GM23338 (cell line): Measurements from ENCODE around the gene SLC35A4. TPM values are rescaled to one million over a fixed set of nuclear protein-coding genes. Genes with fewer than 3 reads are reported as not detected.

Experiments
- ATAC-seq: fragments of 200-7000 bp; cut with Tn5 transposase; 3 replicates; pipeline ENCODE4 v1.9.1; 2020
- DNase-seq: peaks from one replicate; pipeline ENCODE4 v3.0.0-alpha.2; 2015; ENCODE audit warnings: low spot score
- H2AFZ ChIP-seq: fragments of 200-600 bp; sonication (generic); 2 replicates; pipeline ENCODE4 v1.8.0; 2016; ENCODE audit warnings: antibody characterized with exemption, mild to moderate bottlenecking, moderate library complexity
- H3F3A ChIP-seq: fragments of 200-600 bp; sonication (generic); replicated peaks from 2 replicates; pipeline ENCODE4 v1.8.0; 2017; ENCODE audit warnings: antibody characterized with exemption, mixed run types, low read depth
- H3K27ac ChIP-seq: fragments of 200-600 bp; sonication (generic); 2 replicates; pipeline ENCODE4 v1.6.1; 2016; ENCODE audit warnings: low read depth
- H3K27me3 ChIP-seq: fragments of 200-600 bp; sonication (generic); 2 replicates; pipeline ENCODE4 v1.8.0; 2016; ENCODE audit warnings: mild to moderate bottlenecking, mixed run types, moderate library complexity; ENCODE audit not compliant: insufficient read depth
- H3K36me3 ChIP-seq: fragments of 200-600 bp; sonication (generic); 2 replicates; pipeline ENCODE4 v1.8.0; 2016; ENCODE audit warnings: mild to moderate bottlenecking; ENCODE audit not compliant: insufficient read depth
- H3K4me1 ChIP-seq: fragments of 200-600 bp; sonication (generic); 2 replicates; pipeline ENCODE4 v1.8.0; 2016; ENCODE audit warnings: mild to moderate bottlenecking, moderate library complexity; ENCODE audit not compliant: insufficient read depth
- H3K4me2 ChIP-seq: fragments of 200-600 bp; sonication (generic); 2 replicates; pipeline ENCODE4 v1.7.1; 2017; ENCODE audit warnings: mixed run types
- H3K4me3 ChIP-seq: fragments of 200-600 bp; sonication (generic); 2 replicates; pipeline ENCODE4 v1.6.1; 2016; ENCODE audit warnings: mixed run types
- H3K79me2 ChIP-seq: fragments of 200-600 bp; sonication (generic); replicated peaks from 2 replicates; pipeline ENCODE4 v1.8.0; 2017; ENCODE audit warnings: mild to moderate bottlenecking; ENCODE audit not compliant: insufficient read depth
- H3K9me2 ChIP-seq: fragments of 200-600 bp; sonication (generic); 2 replicates; pipeline ENCODE4 v1.8.0; 2017; ENCODE audit not compliant: insufficient read depth
- H4K20me1 ChIP-seq: fragments of 200-600 bp; sonication (generic); replicated peaks from 2 replicates; pipeline ENCODE4 v1.8.0; 2017; ENCODE audit warnings: mild to moderate bottlenecking; ENCODE audit not compliant: insufficient read depth
- H3K27ac Mint-ChIP-seq: 2 replicates; pipeline ENCODE4 v1.8.0; 2020; ENCODE audit warnings: inconsistent platforms, mild to moderate bottlenecking, moderate library complexity, mixed read lengths
- H3K27me3 Mint-ChIP-seq: 3 replicates; pipeline ENCODE4 v1.8.0; 2022; ENCODE audit warnings: low read depth, mild to moderate bottlenecking, moderate library complexity, mixed read lengths, inconsistent platforms; ENCODE audit not compliant: insufficient read depth, poor library complexity
- H3K36me3 Mint-ChIP-seq: 3 replicates; pipeline ENCODE4 v1.8.0; 2021; ENCODE audit warnings: low read depth, mild to moderate bottlenecking, inconsistent platforms, moderate library complexity, mixed read lengths
- H3K4me1 Mint-ChIP-seq: 3 replicates; pipeline ENCODE4 v1.8.0; 2020; ENCODE audit warnings: mild to moderate bottlenecking, inconsistent platforms, mixed read lengths
- H3K4me3 Mint-ChIP-seq: 3 replicates; pipeline ENCODE4 v1.8.0; 2021; ENCODE audit warnings: moderate library complexity, mild to moderate bottlenecking, inconsistent platforms, mixed read lengths
- H3K9me3 Mint-ChIP-seq: 3 replicates; pipeline ENCODE4 v1.8.0; 2020; ENCODE audit warnings: moderate library complexity, mild to moderate bottlenecking, inconsistent platforms, mixed read lengths
- EZH2phosphoT487 ChIP-seq: fragments of 200-600 bp; sonication (generic); IDR thresholded peaks from one replicate; pipeline ENCODE4 v1.8.1; 2018; ENCODE audit warnings: antibody characterized with exemption; ENCODE audit not compliant: unreplicated experiment
- NANOG ChIP-seq: IDR thresholded peaks from 2 replicates; pipeline ENCODE4 v1.6.1; 2016; ENCODE audit warnings: antibody characterized with exemption, borderline replicate concordance
- POLR2AphosphoS5 ChIP-seq: IDR thresholded peaks from 2 replicates; pipeline ENCODE4 v1.6.1; 2016; ENCODE audit warnings: antibody characterized with exemption, low read depth
- polyA plus RNA-seq: library from polyadenylated mRNA; unstranded; fragments of >200 nt; fragmentation: Nextera tagmentation; extraction: Ambion mirVana; gene quantifications from 2 replicates; pipeline ENCODE4 v1.2.1, GENCODE V29; 2016
- total RNA-seq: library from RNA; depleted of rRNA; stranded (reverse); fragments of >200 nt; shearing (Covaris generic); gene quantifications from 2 replicates; pipeline ENCODE4 v1.2.3, GENCODE V29; 2014
- TF ChIP-seq, protein P1 (sequence below), 2 experiments: fragments of 200-600 bp in 1 of 2; sonication (generic) in 1 of 2; conservative IDR thresholded peaks; 2 replicates each; pipeline versions ENCODE4 v1.5.1 to v1.6.1; 2016 to 2017; ENCODE audit warnings: antibody characterized with exemption in 2 of 2, low read depth in 2 of 2, mild to moderate bottlenecking in 2 of 2, moderate library complexity in 1 of 2
- TF ChIP-seq, protein P2 (sequence below): IDR thresholded peaks from one replicate; pipeline ENCODE4 v1.6.1; 2018; ENCODE audit warnings: antibody characterized with exemption; ENCODE audit not compliant: unreplicated experiment
- TF ChIP-seq, protein P3 (sequence below): fragments of 250-450 bp; sonication (Bioruptor Pico); IDR thresholded peaks from 2 replicates; pipeline ENCODE4 v1.5.0; 2020; ENCODE audit warnings: mild to moderate bottlenecking, moderate library complexity

Gene SLC35A4
- total and polyA plus RNA-seq, 2 experiments from 2014 or later = 17.7 to 39.1 TPM

DNA sequence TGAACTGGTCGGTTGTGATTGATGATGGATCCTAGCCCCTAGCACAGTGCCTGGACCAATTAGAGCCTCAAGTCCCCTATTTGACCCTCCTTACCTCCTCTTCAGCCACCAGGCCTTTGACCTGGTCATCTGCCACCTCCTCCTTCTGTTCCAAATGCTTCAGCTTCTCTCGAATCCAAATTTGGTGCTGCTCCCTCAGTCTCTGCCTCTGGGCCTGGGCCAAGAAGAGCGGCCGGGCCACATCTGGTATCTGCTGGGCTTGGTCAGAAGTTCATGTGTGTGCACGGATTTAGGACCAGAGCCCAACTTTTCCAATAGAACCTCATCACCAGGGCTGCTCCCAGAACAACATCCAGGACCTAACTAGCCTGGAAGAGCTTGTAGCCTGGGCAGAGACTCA, 6.5 kb downstream of the SLC35A4 start:
- no peak for ATAC-seq
- Histone ChIP-seq H3K36me3 (no peaks in the 10 kb centered on the region), H3K79me2 (no peaks in the 10 kb centered on the region), H2AFZ (no peak overlapping the region), H4K20me1 (peaks cover 8% of the 10 kb centered on the region; the same call in 1 of the 2 replicates), H3K9me2 (no peaks in the 10 kb centered on the region), H3K4me2 (no peak overlapping the region), H3K4me3 (no peak overlapping the region), H3K27me3 (no peaks in the 10 kb centered on the region), H3K4me1 (no peaks in the 10 kb centered on the region), H3F3A (no peaks in the 10 kb centered on the region), H3K27ac (no peak overlapping the region)
- no peaks in the 10 kb centered on the region for H3K9me3 Mint-ChIP-seq
- H3K4me1 Mint-ChIP-seq = no peaks in the 10 kb centered on the region; the same call in 2 of the 3 replicates
- no peak for DNase-seq
- H3K4me3 Mint-ChIP-seq = no peak overlapping the region
- H3K36me3 Mint-ChIP-seq = peaks cover 16% of the 10 kb centered on the region
- TF ChIP-seq, protein P1, sequence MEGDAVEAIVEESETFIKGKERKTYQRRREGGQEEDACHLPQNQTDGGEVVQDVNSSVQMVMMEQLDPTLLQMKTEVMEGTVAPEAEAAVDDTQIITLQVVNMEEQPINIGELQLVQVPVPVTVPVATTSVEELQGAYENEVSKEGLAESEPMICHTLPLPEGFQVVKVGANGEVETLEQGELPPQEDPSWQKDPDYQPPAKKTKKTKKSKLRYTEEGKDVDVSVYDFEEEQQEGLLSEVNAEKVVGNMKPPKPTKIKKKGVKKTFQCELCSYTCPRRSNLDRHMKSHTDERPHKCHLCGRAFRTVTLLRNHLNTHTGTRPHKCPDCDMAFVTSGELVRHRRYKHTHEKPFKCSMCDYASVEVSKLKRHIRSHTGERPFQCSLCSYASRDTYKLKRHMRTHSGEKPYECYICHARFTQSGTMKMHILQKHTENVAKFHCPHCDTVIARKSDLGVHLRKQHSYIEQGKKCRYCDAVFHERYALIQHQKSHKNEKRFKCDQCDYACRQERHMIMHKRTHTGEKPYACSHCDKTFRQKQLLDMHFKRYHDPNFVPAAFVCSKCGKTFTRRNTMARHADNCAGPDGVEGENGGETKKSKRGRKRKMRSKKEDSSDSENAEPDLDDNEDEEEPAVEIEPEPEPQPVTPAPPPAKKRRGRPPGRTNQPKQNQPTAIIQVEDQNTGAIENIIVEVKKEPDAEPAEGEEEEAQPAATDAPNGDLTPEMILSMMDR (conservative IDR thresholded peaks at IDR 0.05; ENCODE audit: low read depth in 2 of 2) = no peak
- TF ChIP-seq, protein P2, sequence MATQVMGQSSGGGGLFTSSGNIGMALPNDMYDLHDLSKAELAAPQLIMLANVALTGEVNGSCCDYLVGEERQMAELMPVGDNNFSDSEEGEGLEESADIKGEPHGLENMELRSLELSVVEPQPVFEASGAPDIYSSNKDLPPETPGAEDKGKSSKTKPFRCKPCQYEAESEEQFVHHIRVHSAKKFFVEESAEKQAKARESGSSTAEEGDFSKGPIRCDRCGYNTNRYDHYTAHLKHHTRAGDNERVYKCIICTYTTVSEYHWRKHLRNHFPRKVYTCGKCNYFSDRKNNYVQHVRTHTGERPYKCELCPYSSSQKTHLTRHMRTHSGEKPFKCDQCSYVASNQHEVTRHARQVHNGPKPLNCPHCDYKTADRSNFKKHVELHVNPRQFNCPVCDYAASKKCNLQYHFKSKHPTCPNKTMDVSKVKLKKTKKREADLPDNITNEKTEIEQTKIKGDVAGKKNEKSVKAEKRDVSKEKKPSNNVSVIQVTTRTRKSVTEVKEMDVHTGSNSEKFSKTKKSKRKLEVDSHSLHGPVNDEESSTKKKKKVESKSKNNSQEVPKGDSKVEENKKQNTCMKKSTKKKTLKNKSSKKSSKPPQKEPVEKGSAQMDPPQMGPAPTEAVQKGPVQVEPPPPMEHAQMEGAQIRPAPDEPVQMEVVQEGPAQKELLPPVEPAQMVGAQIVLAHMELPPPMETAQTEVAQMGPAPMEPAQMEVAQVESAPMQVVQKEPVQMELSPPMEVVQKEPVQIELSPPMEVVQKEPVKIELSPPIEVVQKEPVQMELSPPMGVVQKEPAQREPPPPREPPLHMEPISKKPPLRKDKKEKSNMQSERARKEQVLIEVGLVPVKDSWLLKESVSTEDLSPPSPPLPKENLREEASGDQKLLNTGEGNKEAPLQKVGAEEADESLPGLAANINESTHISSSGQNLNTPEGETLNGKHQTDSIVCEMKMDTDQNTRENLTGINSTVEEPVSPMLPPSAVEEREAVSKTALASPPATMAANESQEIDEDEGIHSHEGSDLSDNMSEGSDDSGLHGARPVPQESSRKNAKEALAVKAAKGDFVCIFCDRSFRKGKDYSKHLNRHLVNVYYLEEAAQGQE = no peak
- no peak for TF ChIP-seq EZH2phosphoT487
- no peak for TF ChIP-seq NANOG
- H3K27ac Mint-ChIP-seq = no peak overlapping the region
- peaks cover 8% of the 10 kb centered on the region for H3K27me3 Mint-ChIP-seq

DNA sequence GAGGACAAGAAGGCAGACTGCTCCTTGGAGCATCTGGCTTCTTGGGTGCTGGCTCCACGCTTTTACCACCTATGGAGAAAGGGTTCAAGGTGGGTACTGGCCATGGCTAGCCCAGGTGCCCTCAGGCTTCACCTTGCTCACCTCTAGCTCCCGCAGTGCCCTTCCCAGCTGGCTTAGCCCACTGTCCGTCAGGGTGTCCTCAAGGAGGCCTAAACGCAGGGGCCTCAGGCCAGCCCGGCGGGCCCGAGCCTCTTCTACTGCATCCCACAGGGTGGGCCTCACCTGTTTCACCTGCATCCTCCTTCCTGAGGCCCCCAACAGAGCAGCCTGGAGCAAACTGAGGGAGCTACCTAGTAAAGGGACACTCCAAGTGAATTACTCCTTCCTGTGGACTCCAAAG, 9.1 kb downstream of the SLC35A4 start:
- Histone ChIP-seq H3K36me3 (no peaks in the 10 kb centered on the region), H2AFZ (no peak overlapping the region), H3K4me3 (no peak overlapping the region), H3K27ac (no peak overlapping the region), H3K4me2 (no peak overlapping the region), H3F3A (no peaks in the 10 kb centered on the region), H3K27me3 (no peaks in the 10 kb centered on the region), H3K9me2 (no peaks in the 10 kb centered on the region), H3K4me1 (no peaks in the 10 kb centered on the region), H4K20me1 (peaks cover 8% of the 10 kb centered on the region; the same call in 1 of the 2 replicates), H3K79me2 (no peaks in the 10 kb centered on the region)
- Mint-ChIP-seq H3K27me3 (no peaks in the 10 kb centered on the region), H3K36me3 (no peaks in the 10 kb centered on the region), H3K27ac (no peak overlapping the region), H3K4me1 (no peaks in the 10 kb centered on the region), H3K4me3 (no peak overlapping the region), H3K9me3 (no peaks in the 10 kb centered on the region)
- no peak for TF ChIP-seq POLR2AphosphoS5
- ATAC-seq (no peak), DNase-seq (no peak)

DNA sequence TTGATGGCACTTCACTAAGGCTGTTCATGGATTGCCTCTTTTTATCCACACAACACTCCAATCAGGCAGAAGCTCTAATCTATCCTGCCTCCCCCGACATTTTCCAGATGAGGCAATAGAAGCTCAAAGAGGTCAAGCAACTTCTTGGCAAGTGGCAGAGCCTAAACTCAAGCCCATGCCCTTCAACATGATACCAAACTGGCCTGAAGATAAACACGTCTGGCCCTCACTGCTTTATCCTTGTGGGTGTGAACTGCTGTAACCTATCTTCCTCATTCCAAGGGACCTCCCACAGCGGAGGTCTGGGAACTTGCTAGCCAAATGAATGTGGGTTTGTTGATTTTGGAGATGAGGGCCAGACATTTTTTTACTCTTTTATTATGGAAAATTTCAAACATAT, 9.5 kb downstream of the SLC35A4 start:
- Histone ChIP-seq H4K20me1 (0 out of 2 replicates have a peak, but pooled peaks cover 6% of the 10 kb centered on the region), H3K79me2 (no peaks in the 10 kb centered on the region), H3K9me2 (no peaks in the 10 kb centered on the region), H3K4me2 (no peak overlapping the region), H3K36me3 (no peaks in the 10 kb centered on the region), H2AFZ (no peak overlapping the region), H3K4me1 (no peaks in the 10 kb centered on the region), H3K27me3 (no peaks in the 10 kb centered on the region), H3F3A (no peaks in the 10 kb centered on the region), H3K27ac (no peak overlapping the region), H3K4me3 (no peak overlapping the region)
- Mint-ChIP-seq H3K4me1 (no peaks in the 10 kb centered on the region), H3K27ac (no peak overlapping the region), H3K27me3 (no peaks in the 10 kb centered on the region), H3K9me3 (no peaks in the 10 kb centered on the region), H3K4me3 (no peak overlapping the region; the same call in 2 of the 3 replicates), H3K36me3 (no peaks in the 10 kb centered on the region)
- no peak for DNase-seq
- ATAC-seq = no peak
- TF ChIP-seq, protein P3, sequence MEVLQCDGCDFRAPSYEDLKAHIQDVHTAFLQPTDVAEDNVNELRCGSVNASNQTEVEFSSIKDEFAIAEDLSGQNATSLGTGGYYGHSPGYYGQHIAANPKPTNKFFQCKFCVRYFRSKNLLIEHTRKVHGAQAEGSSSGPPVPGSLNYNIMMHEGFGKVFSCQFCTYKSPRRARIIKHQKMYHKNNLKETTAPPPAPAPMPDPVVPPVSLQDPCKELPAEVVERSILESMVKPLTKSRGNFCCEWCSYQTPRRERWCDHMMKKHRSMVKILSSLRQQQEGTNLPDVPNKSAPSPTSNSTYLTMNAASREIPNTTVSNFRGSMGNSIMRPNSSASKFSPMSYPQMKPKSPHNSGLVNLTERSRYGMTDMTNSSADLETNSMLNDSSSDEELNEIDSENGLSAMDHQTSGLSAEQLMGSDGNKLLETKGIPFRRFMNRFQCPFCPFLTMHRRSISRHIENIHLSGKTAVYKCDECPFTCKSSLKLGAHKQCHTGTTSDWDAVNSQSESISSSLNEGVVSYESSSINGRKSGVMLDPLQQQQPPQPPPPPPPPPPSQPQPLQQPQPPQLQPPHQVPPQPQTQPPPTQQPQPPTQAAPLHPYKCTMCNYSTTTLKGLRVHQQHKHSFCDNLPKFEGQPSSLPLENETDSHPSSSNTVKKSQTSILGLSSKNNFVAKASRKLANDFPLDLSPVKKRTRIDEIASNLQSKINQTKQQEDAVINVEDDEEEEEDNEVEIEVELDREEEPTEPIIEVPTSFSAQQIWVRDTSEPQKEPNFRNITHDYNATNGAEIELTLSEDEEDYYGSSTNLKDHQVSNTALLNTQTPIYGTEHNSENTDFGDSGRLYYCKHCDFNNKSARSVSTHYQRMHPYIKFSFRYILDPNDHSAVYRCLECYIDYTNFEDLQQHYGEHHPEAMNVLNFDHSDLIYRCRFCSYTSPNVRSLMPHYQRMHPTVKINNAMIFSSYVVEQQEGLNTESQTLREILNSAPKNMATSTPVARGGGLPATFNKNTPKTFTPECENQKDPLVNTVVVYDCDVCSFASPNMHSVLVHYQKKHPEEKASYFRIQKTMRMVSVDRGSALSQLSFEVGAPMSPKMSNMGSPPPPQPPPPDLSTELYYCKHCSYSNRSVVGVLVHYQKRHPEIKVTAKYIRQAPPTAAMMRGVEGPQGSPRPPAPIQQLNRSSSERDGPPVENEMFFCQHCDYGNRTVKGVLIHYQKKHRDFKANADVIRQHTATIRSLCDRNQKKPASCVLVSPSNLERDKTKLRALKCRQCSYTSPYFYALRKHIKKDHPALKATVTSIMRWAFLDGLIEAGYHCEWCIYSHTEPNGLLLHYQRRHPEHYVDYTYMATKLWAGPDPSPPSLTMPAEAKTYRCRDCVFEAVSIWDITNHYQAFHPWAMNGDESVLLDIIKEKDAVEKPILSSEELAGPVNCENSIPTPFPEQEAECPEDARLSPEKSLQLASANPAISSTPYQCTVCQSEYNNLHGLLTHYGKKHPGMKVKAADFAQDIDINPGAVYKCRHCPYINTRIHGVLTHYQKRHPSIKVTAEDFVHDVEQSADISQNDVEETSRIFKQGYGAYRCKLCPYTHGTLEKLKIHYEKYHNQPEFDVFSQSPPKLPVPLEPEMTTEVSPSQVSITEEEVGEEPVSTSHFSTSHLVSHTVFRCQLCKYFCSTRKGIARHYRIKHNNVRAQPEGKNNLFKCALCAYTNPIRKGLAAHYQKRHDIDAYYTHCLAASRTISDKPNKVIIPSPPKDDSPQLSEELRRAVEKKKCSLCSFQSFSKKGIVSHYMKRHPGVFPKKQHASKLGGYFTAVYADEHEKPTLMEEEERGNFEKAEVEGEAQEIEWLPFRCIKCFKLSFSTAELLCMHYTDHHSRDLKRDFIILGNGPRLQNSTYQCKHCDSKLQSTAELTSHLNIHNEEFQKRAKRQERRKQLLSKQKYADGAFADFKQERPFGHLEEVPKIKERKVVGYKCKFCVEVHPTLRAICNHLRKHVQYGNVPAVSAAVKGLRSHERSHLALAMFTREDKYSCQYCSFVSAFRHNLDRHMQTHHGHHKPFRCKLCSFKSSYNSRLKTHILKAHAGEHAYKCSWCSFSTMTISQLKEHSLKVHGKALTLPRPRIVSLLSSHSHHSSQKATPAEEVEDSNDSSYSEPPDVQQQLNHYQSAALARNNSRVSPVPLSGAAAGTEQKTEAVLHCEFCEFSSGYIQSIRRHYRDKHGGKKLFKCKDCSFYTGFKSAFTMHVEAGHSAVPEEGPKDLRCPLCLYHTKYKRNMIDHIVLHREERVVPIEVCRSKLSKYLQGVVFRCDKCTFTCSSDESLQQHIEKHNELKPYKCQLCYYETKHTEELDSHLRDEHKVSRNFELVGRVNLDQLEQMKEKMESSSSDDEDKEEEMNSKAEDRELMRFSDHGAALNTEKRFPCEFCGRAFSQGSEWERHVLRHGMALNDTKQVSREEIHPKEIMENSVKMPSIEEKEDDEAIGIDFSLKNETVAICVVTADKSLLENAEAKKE (CRISPR knock-in tag) = no peak
